Gastrocnemius medialis (tissue), 4 donors: ENCODE data around the gene SPTBN5. TPM values are rescaled to one million over a fixed set of nuclear protein-coding genes. Genes with fewer than 3 reads are reported as not detected.

ENCODE experiments used
- ATAC-seq, 2 donors: fragments of 150-250 bp; one replicate each; pipeline ENCODE4 v1.9.1; 2016
- DNase-seq, 2 donors: peaks; one replicate each; pipeline ENCODE4 v3.0.0-alpha.2; 2019
- H3K27ac ChIP-seq, 4 donors: fragments of 200-600 bp; sonication (generic); 1 replicate in 1 of 4; 2 replicates in 3 of 4; pipeline ENCODE4 v1.5.1; 2016 to 2018; ENCODE audit warnings: mild to moderate bottlenecking in 2 of 4, moderate library complexity in 1 of 4
- H3K27me3 ChIP-seq, 3 donors: fragments of 200-600 bp; sonication (generic) in 2 of 3; 1 replicate in 1 of 3; 2 replicates in 2 of 3; pipeline versions ENCODE4 v1.5.1 to v1.6.0; 2016 to 2019; ENCODE audit warnings: mild to moderate bottlenecking in 1 of 3, moderate library complexity in 1 of 3
- H3K36me3 ChIP-seq, 2 donors: fragments of 200-600 bp; sonication (generic) in 1 of 2; one replicate each; pipeline ENCODE4 v1.5.1; 2017 to 2018
- H3K4me1 ChIP-seq, 2 donors: fragments of 200-600 bp; sonication (generic) in 1 of 2; one replicate each; pipeline ENCODE4 v1.5.1; 2016 to 2017; ENCODE audit warnings: mild to moderate bottlenecking in 2 of 2
- H3K4me3 ChIP-seq, 4 donors: fragments of 200-600 bp; sonication (generic) in 3 of 4; 1 replicate in 1 of 4; 2 replicates in 3 of 4; pipeline ENCODE4 v1.5.1; 2016 to 2019; ENCODE audit warnings: mild to moderate bottlenecking in 2 of 4
- H3K9me3 ChIP-seq, 3 donors: fragments of 200-600 bp; sonication (generic) in 2 of 3; 1 replicate in 1 of 3; 2 replicates in 2 of 3; pipeline ENCODE4 v1.5.1; 2016 to 2019
- CTCF ChIP-seq, 5 experiments: fragments of 450-650 bp in 3 of 5; fragments of 200-600 bp in 2 of 5; sonication (generic) in 2 of 5; IDR thresholded peaks in 4 of 5; conservative IDR thresholded peaks in 1 of 5; 1 replicate in 4 of 5; 2 replicates in 1 of 5; pipeline ENCODE4 v1.5.1; 2016 to 2019; ENCODE audit warnings: antibody characterized with exemption in 5 of 5, mild to moderate bottlenecking in 3 of 5, moderate library complexity in 3 of 5
- POLR2A ChIP-seq, 2 donors: fragments of 450-650 bp; IDR thresholded peaks; one replicate each; pipeline ENCODE4 v1.6.1; 2017; ENCODE audit warnings: antibody characterized with exemption in 2 of 2, mild to moderate bottlenecking in 2 of 2, moderate library complexity in 2 of 2
- in situ Hi-C, 4 donors: fragments of 200-750 bp; cut with MboI; loops; one replicate each; pipeline versions ENCODE4 v1.15.0 to v1.8.0; 2017; ENCODE audit warnings: low sequenced_read_pairs in 4 of 4
- intact Hi-C: fragments of 100-400 bp; cut with DNase I; formaldehyde crosslinking; loops from one replicate; pipeline ENCODE4 v1.15.1; 2023; ENCODE audit warnings: low total_unique reads
- total RNA-seq, 4 donors: library from RNA; depleted of rRNA; stranded (reverse); fragments of >200 nt; gene quantifications; one replicate each; pipeline versions ENCODE4 v1.1.0 to v1.2.3, GENCODE V29; 2016

Gene SPTBN5
- total RNA-seq, 4 donors from 2014 or later: 0.03 to 0.05 (median 0.04) TPM; not detected in 1

- intact Hi-C loops: no loop called here
- H3K27ac ChIP-seq: peak overlapping the region in 3 of 4 donors; percentile 62 to 69 (median 69)
- no peak for DNase-seq
Observed at GRCh38 chr15:41932511-41933289, 38.8 kb upstream of the SPTBN5 start.

GRCh38 chr15:41932101-41932500 lies 38.2 kb upstream of the SPTBN5 start:
- in situ Hi-C loops: no loop called here
- intact Hi-C loops: no loop called here

More at GRCh38 chr15:41932511-41933289, 38.8 kb upstream of the SPTBN5 start:
- in situ Hi-C loops: no loop called here
- no peak for ATAC-seq
- no peaks in the 10 kb centered on the region for H3K9me3 ChIP-seq
- H3K4me3 ChIP-seq: no peak overlapping the region
- no peaks in the 10 kb centered on the region for H3K36me3 ChIP-seq
- H3K4me1 ChIP-seq: peaks cover 24 to 53% of the 10 kb centered on the region in 2 donors
- TF ChIP-seq POLR2A (IDR thresholded peaks at IDR 0.05): no peak
- TF ChIP-seq CTCF (IDR thresholded peaks at IDR 0.05 in 4 of 5, conservative IDR thresholded peaks at IDR 0.05 in 1 of 5): no peak
- no peaks in the 10 kb centered on the region for H3K27me3 ChIP-seq

GRCh38 chr15:41930867-41931222 lies 37.0 kb upstream of the SPTBN5 start:
- in situ Hi-C loops (no loop called here), intact Hi-C loops (loop anchor here (2.0 kb wide), 1 partner anchor 40 kb away; no protein-coding TSS in a partner anchor)
- no peaks in the 10 kb centered on the region for H3K27me3 ChIP-seq
- no peak for TF ChIP-seq POLR2A (IDR thresholded peaks at IDR 0.05)
- no peak for TF ChIP-seq CTCF (IDR thresholded peaks at IDR 0.05 in 4 of 5, conservative IDR thresholded peaks at IDR 0.05 in 1 of 5)
- no peak for ATAC-seq
- H3K36me3 ChIP-seq: no peaks in the 10 kb centered on the region
- H3K27ac ChIP-seq: peak overlapping the region in 3 of 4 donors; percentile 26 to 70 (median 62)
- no peaks in the 10 kb centered on the region for H3K9me3 ChIP-seq
- H3K4me3 ChIP-seq: no peak overlapping the region
- no peak for DNase-seq
- peaks cover 29 to 68% of the 10 kb centered on the region in 2 donors for H3K4me1 ChIP-seq

More at GRCh38 chr15:41932101-41932500, 38.2 kb upstream of the SPTBN5 start:
- Histone ChIP-seq H3K27me3 (no peaks in the 10 kb centered on the region), H3K27ac (peak overlapping the region in 1 of 4 donors; percentile 69), H3K4me3 (no peak overlapping the region), H3K4me1 (peaks cover 24 to 56% of the 10 kb centered on the region in 2 donors), H3K9me3 (no peaks in the 10 kb centered on the region), H3K36me3 (no peaks in the 10 kb centered on the region)
- TF ChIP-seq CTCF (IDR thresholded peaks at IDR 0.05 in 4 of 5, conservative IDR thresholded peaks at IDR 0.05 in 1 of 5) (no peak), POLR2A (IDR thresholded peaks at IDR 0.05) (no peak)
- DNase-seq: no peak
- no peak for ATAC-seq

- DNase-seq: peak; percentile 56 to 67
- TF ChIP-seq POLR2A (IDR thresholded peaks at IDR 0.05) (no peak), CTCF (IDR thresholded peaks at IDR 0.05 in 4 of 5, conservative IDR thresholded peaks at IDR 0.05 in 1 of 5) (peak in 2 of 5 experiments; percentile 17 to 19)
- Histone ChIP-seq H3K27ac (peak overlapping the region in 3 of 4 donors; percentile 26 to 70 (median 62)), H3K36me3 (no peaks in the 10 kb centered on the region), H3K4me3 (no peak overlapping the region), H3K9me3 (no peaks in the 10 kb centered on the region), H3K4me1 (peaks cover 29 to 73% of the 10 kb centered on the region in 2 donors), H3K27me3 (no peaks in the 10 kb centered on the region)
- in situ Hi-C loops (no loop called here), intact Hi-C loops (loop anchor here (2.0 kb wide), 1 partner anchor 40 kb away; no protein-coding TSS in a partner anchor)
- ATAC-seq: peak; percentile 67
Observed at GRCh38 chr15:41930221-41930866, 36.5 kb upstream of the SPTBN5 start.
